ENCODE measurements around the gene CUX1.

CUX1 gene

GRCh38 chr7:102248081-102248455 is 430.6 kb downstream of the CUX1 start:
- no peaks in the 10 kb centered on the region for H3K9me3 ChIP-seq (ENCODE audit: control insufficient read depth, insufficient read depth, low read length)
- H3K9me2 ChIP-seq (replicated peaks; ENCODE audit: control insufficient read depth, low read length): no peaks in the 10 kb centered on the region
- no peak overlapping the region for H3K4me3 ChIP-seq (ENCODE audit: low read length)
- H3K27ac ChIP-seq (ENCODE audit: low read depth, low read length): no peak overlapping the region
- H3K79me2 ChIP-seq (ENCODE audit: control insufficient read depth, low read length): peaks cover 12% of the 10 kb centered on the region
- H3K4me2 ChIP-seq (ENCODE audit: low read length): no peak overlapping the region
- peaks cover 22% of the 10 kb centered on the region for H3F3A ChIP-seq (ENCODE audit: control insufficient read depth, insufficient read depth)
- H3K27me3 ChIP-seq (ENCODE audit: control insufficient read depth, low read length): no peaks in the 10 kb centered on the region
- H4K20me1 ChIP-seq (ENCODE audit: control insufficient read depth, insufficient read depth, low read depth, low read length): no peaks in the 10 kb centered on the region
- H3K4me1 ChIP-seq (ENCODE audit: control insufficient read depth, low read length): peaks cover 41% of the 10 kb centered on the region
- peaks cover 58% of the 10 kb centered on the region for H3K36me3 ChIP-seq (ENCODE audit: control insufficient read depth, low read length)
- no peak for TF ChIP-seq CTCF (IDR thresholded peaks at IDR 0.05; ENCODE audit: low read depth, low read length, poor library complexity, severe bottlenecking)
- no peak for TF ChIP-seq EZH2phosphoT487 (IDR thresholded peaks at IDR 0.05; ENCODE audit: borderline replicate concordance, low read length)

GRCh38 chr7:102248456-102249395 is 431.3 kb downstream of the CUX1 start:
- H3K36me3 ChIP-seq (ENCODE audit: control insufficient read depth, low read length): peaks cover 62% of the 10 kb centered on the region
- H3K4me1 ChIP-seq (ENCODE audit: control insufficient read depth, low read length): peaks cover 44% of the 10 kb centered on the region
- peaks cover 22% of the 10 kb centered on the region for H3F3A ChIP-seq (ENCODE audit: control insufficient read depth, insufficient read depth)
- H3K27me3 ChIP-seq (ENCODE audit: control insufficient read depth, low read length): no peaks in the 10 kb centered on the region
- H3K9me2 ChIP-seq (replicated peaks; ENCODE audit: control insufficient read depth, low read length): no peaks in the 10 kb centered on the region
- H3K9me3 ChIP-seq (ENCODE audit: control insufficient read depth, insufficient read depth, low read length): no peaks in the 10 kb centered on the region
- peaks cover 12% of the 10 kb centered on the region for H3K79me2 ChIP-seq (ENCODE audit: control insufficient read depth, low read length)
- TF ChIP-seq EZH2phosphoT487 (IDR thresholded peaks at IDR 0.05; ENCODE audit: borderline replicate concordance, low read length) (no peak), CTCF (IDR thresholded peaks at IDR 0.05; ENCODE audit: low read depth, low read length, poor library complexity, severe bottlenecking) (no peak)
- H4K20me1 ChIP-seq (ENCODE audit: control insufficient read depth, insufficient read depth, low read depth, low read length): no peaks in the 10 kb centered on the region
- no peak overlapping the region for H3K4me2 ChIP-seq (ENCODE audit: low read length)
- H3K4me3 ChIP-seq (ENCODE audit: low read length): no peak overlapping the region
- no peak overlapping the region for H3K27ac ChIP-seq (ENCODE audit: low read depth, low read length)

- Histone ChIP-seq H3K4me3 (ENCODE audit: low read length) (peak overlapping the region; percentile 57), H3K36me3 (ENCODE audit: control insufficient read depth, low read length) (peaks cover 49% of the 10 kb centered on the region), H3K27ac (ENCODE audit: low read depth, low read length) (peak overlapping the region; percentile 79), H4K20me1 (ENCODE audit: control insufficient read depth, insufficient read depth, low read depth, low read length) (no peaks in the 10 kb centered on the region), H3K27me3 (ENCODE audit: control insufficient read depth, low read length) (no peaks in the 10 kb centered on the region), H3K79me2 (ENCODE audit: control insufficient read depth, low read length) (peaks cover 12% of the 10 kb centered on the region), H3K9me2 (replicated peaks; ENCODE audit: control insufficient read depth, low read length) (no peaks in the 10 kb centered on the region), H3K9me3 (ENCODE audit: control insufficient read depth, insufficient read depth, low read length) (no peaks in the 10 kb centered on the region), H3K4me1 (ENCODE audit: control insufficient read depth, low read length) (peaks cover 44% of the 10 kb centered on the region), H3F3A (ENCODE audit: control insufficient read depth, insufficient read depth) (peaks cover 22% of the 10 kb centered on the region), H3K4me2 (ENCODE audit: low read length) (peak overlapping the region; percentile 84)
- TF ChIP-seq EZH2phosphoT487 (IDR thresholded peaks at IDR 0.05; ENCODE audit: borderline replicate concordance, low read length) (no peak), CTCF (IDR thresholded peaks at IDR 0.05; ENCODE audit: low read depth, low read length, poor library complexity, severe bottlenecking) (peak; percentile 31)
Measured at GRCh38 chr7:102251531-102252365, 434.3 kb downstream of the CUX1 start.
